ENCODE results near the gene PBLD. TPM values are rescaled to one million over a fixed set of nuclear protein-coding genes. Genes with fewer than 3 reads are reported as not detected.

The PBLD gene
- total RNA-seq, 1 experiment from 2014 or later, result 3.5 TPM

DNA sequence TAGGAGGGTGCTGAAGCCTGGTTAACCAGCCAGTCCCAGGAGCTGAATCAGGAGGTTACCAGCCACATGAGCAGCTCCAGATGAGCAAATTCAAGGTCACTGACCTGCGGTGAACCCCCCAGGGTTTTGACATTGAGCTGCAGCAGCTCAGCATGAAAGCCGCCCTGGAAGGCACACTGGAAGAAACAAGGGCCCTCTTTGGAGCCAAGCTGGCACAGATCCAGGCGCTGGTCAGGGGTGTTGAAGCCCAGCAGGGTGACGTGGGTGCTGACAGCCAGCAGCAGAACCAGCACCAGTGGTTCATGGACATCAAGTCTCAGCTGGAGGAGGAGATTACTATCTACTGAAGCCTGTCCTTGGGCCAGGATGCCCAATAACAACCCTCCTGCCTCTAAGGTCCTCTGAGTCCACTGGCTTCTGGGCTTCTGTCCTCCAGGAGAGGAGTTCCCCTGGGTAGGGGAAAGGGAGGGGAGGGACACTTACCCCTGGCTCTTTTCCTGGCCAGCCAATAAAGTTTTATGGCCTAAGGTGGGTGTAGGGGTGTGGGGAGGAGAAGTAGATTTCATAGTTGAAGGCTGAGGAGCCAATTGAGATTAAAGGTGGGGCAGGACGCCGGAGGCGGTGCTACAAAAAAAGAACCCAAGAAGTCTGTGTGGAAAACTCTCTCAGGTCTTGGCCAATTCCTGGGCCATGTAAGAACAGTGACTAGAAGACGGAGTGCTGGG, 71.4 kb downstream of the PBLD start:
- TF ChIP-seq CTCF (conservative IDR thresholded peaks at IDR 0.05), result no peak
- no peak for DNase-seq
- H3K36me3 Mint-ChIP-seq (ENCODE audit: insufficient read depth in 1 of 3, low read depth in 3 of 3), result peaks cover 0 to 5% (median 4%) of the 10 kb centered on the region in 3 experiments; a peak in 3 of 7 replicates

More for the DNA sequence above, 71.4 kb downstream of the PBLD start:
- no peaks in the 10 kb centered on the region for H3K79me1 ChIP-seq (ENCODE audit: insufficient read depth, low read depth, low read length, poor library complexity, severe bottlenecking)
- H3K27me3 Mint-ChIP-seq (ENCODE audit: low read depth), result peaks cover 5% of the 10 kb centered on the region
- H2BK5ac ChIP-seq (ENCODE audit: insufficient read length, low read length), result no peak overlapping the region
- H3K56ac ChIP-seq (ENCODE audit: insufficient read length, low read depth, low read length), result no peak overlapping the region
- H3K4me3 Mint-ChIP-seq, result no peak overlapping the region
- no peak overlapping the region for H3K27ac ChIP-seq (ENCODE audit: insufficient read length, low read depth, low read length)
- peaks cover 9 to 10% of the 10 kb centered on the region in 2 experiments; a peak in 4 of 5 replicates for H3K9me3 Mint-ChIP-seq
- H3K79me2 ChIP-seq (ENCODE audit: insufficient read depth, low read length), result no peaks in the 10 kb centered on the region
- no peak overlapping the region for H3K4ac ChIP-seq (ENCODE audit: low read depth, low read length)
- no peaks in the 10 kb centered on the region for H3K4me1 Mint-ChIP-seq
- H2AK5ac ChIP-seq (ENCODE audit: insufficient read length, low read length), result no peak overlapping the region
- H4K8ac ChIP-seq (replicated peaks; ENCODE audit: insufficient read length, low read depth, low read length), result no peak overlapping the region
- no peak overlapping the region for H2BK12ac ChIP-seq (ENCODE audit: insufficient read length, low read depth, low read length)
- H3K23me2 ChIP-seq (ENCODE audit: insufficient read length, low read depth, low read length, poor library complexity, severe bottlenecking), result no peaks in the 10 kb centered on the region
- no peaks in the 10 kb centered on the region for H3K9me3 ChIP-seq (ENCODE audit: control insufficient read depth, low read depth, low read length)
- no peaks in the 10 kb centered on the region for H3K4me1 ChIP-seq (ENCODE audit: insufficient read depth, low read length)
- no peak overlapping the region for H3K9ac ChIP-seq (ENCODE audit: extremely low read depth, insufficient read length, low read length)
- H3K4me2 ChIP-seq (ENCODE audit: insufficient read depth, insufficient read length, low read length), result no peak overlapping the region
- no peaks in the 10 kb centered on the region for H4K20me1 ChIP-seq (ENCODE audit: control insufficient read depth, insufficient read depth, insufficient read length)
- H4K91ac ChIP-seq (ENCODE audit: insufficient read length, low read depth, low read length), result no peak overlapping the region
- H3K27ac Mint-ChIP-seq, result no peak overlapping the region
- no peak overlapping the region for H3K23ac ChIP-seq (ENCODE audit: insufficient read length, low read depth, low read length)
- H2BK20ac ChIP-seq (ENCODE audit: low read depth, low read length, poor library complexity, severe bottlenecking), result no peak overlapping the region
- no peak overlapping the region for H2BK15ac ChIP-seq (ENCODE audit: low read depth, low read length)
- H4K5ac ChIP-seq (ENCODE audit: insufficient read length, low read depth, low read length), result no peak overlapping the region
- WGBS (ENCODE audit: extremely low coverage, insufficient read length, low lambda C conversion rate), result no CpG with 5 or more reads among the region's 8 CpGs
- no peaks in the 10 kb centered on the region for H3K27me3 ChIP-seq (ENCODE audit: insufficient read depth, low read length)
- H3K14ac ChIP-seq (ENCODE audit: insufficient read depth, low read length), result no peak overlapping the region
- no peak overlapping the region for H2BK120ac ChIP-seq (ENCODE audit: low read depth, low read length, poor library complexity, severe bottlenecking)
- H3K18ac ChIP-seq (ENCODE audit: insufficient read length, low read depth, low read length), result no peak overlapping the region
- no peak overlapping the region for H3T11ph ChIP-seq (ENCODE audit: low read length)
- H2AFZ ChIP-seq (ENCODE audit: low read length), result no peak overlapping the region
